Measurements from ENCODE around the gene KLK13.

The KLK13 gene

GRCh38 chr19:51091895-51092873 lies 27.3 kb upstream of the KLK13 start:
- DNase-seq (ENCODE audit: low read depth), result no peak

DNA sequence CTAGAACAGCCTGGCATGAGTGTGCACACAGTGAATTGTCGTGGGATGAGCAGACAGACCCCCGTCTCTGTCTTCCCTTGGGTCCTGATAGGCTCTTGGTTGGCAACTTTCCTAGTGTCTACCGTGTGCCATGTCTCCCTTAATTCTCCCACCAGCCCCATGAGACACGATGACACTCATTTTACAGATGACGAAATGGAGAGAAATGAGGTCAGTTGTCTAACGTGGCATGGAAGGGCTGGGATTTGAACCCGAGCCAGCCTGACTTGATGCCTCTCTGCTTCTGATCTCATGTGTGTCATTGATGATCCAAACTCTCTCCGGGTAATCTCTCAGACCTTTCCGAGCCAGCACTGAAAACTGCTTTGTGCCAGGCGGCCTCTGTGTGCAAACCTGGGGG lies 26.2 kb upstream of the KLK13 start:
- DNase-seq (ENCODE audit: low read depth), result no peak

DNA sequence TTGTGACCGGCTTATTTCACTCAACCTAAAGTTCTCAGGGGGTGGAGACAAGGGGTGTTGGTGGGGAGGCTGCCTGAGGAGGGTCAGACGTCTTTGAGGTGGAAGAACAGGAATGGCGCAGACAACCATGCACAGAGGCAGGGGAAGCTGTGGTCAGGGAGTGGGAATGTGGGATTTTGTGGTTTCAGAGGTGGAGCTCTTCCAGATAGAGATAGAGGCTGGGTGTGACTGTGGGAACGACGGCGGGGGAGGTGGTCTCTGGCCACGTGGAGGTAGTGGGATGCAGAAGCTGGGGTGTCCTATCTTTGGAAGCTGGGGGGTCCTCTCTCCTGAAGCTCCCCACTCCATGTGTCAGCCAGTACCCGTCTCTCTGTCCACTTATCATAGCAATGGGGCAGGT lies 25.6 kb upstream of the KLK13 start:
- DNase-seq (ENCODE audit: low read depth), result no peak

- no peak for DNase-seq (ENCODE audit: low read depth)
These were observed 24.9 kb upstream of the KLK13 start for GRCh38 chr19:51089786-51090185.

DNA sequence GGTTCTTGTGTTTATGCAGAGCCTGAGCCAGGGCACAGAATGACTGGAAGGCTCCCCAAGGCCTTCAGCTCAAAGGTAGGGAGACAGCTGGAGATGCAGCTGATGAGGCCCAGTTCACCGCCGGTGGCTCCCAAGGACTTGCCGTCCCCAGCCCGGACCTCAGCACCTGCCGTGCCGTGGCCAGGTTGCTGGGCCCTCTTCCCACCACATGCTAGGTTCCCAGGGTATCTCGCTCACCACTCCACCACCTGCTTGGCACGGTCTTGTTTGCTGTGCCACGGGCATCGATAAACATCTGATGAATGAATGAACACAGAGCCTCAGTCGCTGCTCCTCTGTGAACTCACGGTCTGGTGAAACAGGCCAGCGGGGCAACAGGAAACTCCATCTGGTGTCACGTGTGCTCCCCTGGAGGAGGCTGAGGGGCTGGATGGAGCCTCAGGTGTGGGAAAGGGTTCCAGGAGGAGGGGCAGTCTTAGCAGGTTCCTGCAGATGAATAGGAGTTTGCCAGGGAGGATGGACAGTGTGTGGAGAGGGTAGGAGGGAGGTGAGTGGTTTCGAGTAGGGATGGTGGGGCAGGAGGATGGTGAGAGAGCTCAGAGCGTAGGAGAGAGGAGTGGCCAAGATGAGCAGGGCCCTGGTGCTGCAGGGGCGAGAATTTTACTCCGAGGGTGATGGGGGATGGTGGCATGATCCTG lies 21.4 kb upstream of the KLK13 start:
- DNase-seq (ENCODE audit: low read depth), result no peak

GRCh38 chr19:51084505-51084904 lies 19.6 kb upstream of the KLK13 start:
- no peak for DNase-seq (ENCODE audit: low read depth)

DNA sequence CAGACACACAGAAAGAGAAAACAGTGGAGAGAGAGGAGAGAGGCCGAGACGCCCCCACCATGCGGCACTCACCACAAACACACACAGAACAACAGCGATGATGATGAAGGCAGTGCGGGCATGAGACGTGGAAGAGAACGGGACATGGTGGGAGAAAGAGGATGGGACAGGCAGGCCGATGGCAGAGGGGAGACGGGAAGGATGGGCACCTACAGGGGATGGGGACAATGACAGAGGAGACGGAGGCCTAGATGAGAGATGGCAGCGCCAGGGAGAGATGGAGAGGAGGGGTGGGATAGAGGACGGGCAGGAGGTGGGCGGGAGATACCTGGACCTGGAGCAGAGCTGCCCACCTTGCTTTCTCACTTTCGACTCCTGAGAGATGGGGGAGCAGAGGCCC lies 18.9 kb upstream of the KLK13 start:
- no peak for DNase-seq (ENCODE audit: low read depth)

- no peak for DNase-seq (ENCODE audit: low read depth)
These were observed 18.3 kb upstream of the KLK13 start for GRCh38 chr19:51083181-51083580.

GRCh38 chr19:51082611-51083010 lies 17.7 kb upstream of the KLK13 start, which contains the start of gene KLK14:
TSS of gene KLK14 (minus strand) at chr19:51082887. CDS start at chr19:51082614, 273 bp downstream.
- DNase-seq (ENCODE audit: low read depth), result no peak

DNA sequence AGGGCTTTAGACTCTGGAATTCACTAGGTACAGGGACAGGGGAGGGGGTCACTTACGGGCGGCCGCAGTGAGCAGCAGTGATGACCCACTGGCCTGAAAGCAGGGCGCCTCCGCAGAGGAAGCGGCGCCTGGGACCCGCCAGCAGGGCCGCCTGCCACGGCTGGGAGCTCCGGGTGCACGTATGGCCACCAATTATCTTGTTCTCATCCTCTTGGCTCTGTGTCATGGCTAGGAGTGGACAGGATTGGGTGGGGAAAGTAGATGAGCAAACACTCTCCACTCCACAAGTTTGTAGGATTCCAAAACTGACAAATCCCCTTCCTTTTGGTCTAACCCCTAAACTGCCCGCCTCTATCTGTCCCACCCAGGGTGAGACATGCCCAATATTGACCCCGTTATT lies 16.6 kb upstream of the KLK13 start:
- no peak for DNase-seq (ENCODE audit: low read depth)

GRCh38 chr19:51079481-51080110 lies 14.7 kb upstream of the KLK13 start:
- DNase-seq (ENCODE audit: low read depth), result no peak

GRCh38 chr19:51078731-51079130 lies 13.8 kb upstream of the KLK13 start:
- no peak for DNase-seq (ENCODE audit: low read depth)

- DNase-seq (ENCODE audit: low read depth), result no peak
These were observed 13.2 kb upstream of the KLK13 start for GRCh38 chr19:51078104-51078503.

GRCh38 chr19:51076631-51077213 lies 11.8 kb upstream of the KLK13 start:
- no peak for DNase-seq (ENCODE audit: low read depth)

- DNase-seq (ENCODE audit: low read depth), result no peak
These were observed 11.1 kb upstream of the KLK13 start for GRCh38 chr19:51075998-51076397.

DNA sequence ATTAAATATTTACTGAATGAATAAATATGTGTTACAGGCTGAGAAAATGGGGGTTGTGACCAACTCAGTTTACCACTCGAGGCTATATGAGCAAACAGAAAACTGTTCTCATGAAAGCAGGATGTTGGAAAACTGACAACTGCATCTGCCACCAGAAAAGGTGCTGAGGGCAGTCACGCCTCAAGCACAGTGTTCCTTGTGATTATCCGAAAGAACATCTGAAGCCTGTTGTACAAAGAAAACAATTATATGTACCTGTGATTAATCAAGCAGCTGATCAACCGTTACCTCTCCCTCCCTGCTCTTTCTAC lies 6.2 kb upstream of the KLK13 start:
- no peak for DNase-seq (ENCODE audit: low read depth)

DNA sequence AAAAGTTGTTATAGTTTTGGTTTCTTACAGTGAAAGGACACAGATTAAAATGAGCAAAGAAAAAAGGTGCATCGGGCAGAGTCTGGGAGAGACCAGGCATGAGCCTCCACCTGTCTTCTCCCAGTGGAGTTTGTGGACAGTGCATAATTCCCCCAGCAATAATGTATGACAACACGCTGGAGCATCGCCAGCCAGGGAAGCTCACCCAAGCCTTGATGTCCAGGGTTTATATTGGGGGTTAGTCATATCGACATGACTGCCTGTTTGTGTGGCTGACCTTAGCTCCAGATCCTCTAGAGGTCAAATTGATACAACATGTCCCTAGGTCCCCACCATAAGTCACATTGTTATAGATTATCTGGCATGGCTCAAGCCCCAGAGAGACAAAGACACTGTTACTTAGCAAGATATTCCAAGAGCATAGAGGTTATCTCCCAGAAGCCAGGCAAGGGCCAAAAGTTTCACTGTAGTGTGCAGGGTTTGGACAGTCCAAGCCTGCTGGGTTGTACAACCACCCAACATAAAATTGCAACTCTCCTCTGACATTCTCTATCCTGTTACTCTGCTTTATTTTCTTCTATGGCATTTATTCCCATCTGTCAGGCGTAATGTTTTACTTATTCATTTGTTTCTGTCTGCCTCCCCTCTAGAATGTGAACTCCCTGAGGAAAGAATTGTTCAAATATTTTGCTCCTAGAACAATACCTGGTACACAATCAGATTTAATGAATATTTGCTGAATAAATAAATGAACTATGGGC lies 5.6 kb upstream of the KLK13 start:
- no peak for DNase-seq (ENCODE audit: low read depth)

- no peak for DNase-seq (ENCODE audit: low read depth)
These were observed 1.7 kb upstream of the KLK13 start for GRCh38 chr19:51066393-51067186.

DNA sequence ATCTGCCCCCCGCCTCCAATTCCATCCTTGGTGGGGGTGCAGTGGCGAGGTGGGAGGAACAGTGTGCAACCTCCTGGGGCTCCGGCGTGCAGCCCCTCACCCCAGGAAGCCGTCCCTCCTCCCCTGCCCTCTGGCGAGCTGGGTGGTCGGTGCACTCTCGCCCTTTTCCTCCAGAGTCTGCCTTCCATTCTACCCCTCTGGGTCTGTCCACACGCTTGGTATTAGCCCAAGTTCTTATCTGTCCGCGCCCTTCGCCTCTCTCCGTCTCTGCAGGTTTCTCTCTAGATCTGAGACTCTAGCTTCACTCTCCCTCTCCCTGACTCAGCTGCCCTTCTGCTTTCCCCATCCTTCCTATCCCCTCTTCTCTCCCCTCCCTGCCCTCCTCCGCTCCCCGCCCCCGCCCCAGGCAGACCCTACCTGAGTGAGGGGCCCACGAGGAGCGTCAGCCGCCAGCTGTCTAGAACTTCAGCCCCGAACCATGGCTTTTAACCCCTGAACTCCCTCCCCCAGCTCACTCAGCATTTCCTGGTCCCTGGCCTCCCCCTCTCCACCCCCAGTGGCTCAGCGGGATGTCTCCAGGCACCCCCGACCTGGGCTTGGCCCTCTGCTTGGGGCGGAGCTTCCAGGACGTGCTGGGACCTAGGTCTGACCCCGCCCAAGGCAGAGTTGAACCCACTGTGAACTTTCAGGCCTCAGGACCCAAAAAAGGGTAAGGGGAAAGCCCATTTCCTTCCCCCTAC lies 499 bp upstream of the KLK13 start:
- DNase-seq (ENCODE audit: low read depth), result no peak

- no peak for DNase-seq (ENCODE audit: low read depth)
These were observed 1.2 kb downstream of the KLK13 start for GRCh38 chr19:51063664-51064063.

All from fibroblast of gingiva (primary cell).